SW480 (cell line): Measurements from ENCODE around the gene MRC1.

Experiments used
- DNase-seq: peaks from one replicate; pipeline ENCODE4 v3.0.0-alpha.2; 2016; ENCODE audit warnings: low spot score

Gene MRC1

GRCh38 chr10:17847585-17848296 is 38.6 kb downstream of the MRC1 start:
- DNase-seq, result peak; percentile 10

GRCh38 chr10:17848646-17849045 is 39.5 kb downstream of the MRC1 start:
- DNase-seq, result no peak

GRCh38 chr10:17850501-17850900 is 41.4 kb downstream of the MRC1 start:
- DNase-seq, result no peak

- DNase-seq, result no peak
These were observed 42.5 kb downstream of the MRC1 start for GRCh38 chr10:17851611-17852010.

- DNase-seq, result no peak
These were observed 45.0 kb downstream of the MRC1 start for GRCh38 chr10:17854044-17854652.

- DNase-seq, result no peak
These were observed 47.9 kb downstream of the MRC1 start for GRCh38 chr10:17857040-17857439.

- DNase-seq, result no peak
These were observed 50.5 kb downstream of the MRC1 start for GRCh38 chr10:17859492-17860156.

GRCh38 chr10:17861760-17862159 is 52.6 kb downstream of the MRC1 start:
- no peak for DNase-seq

GRCh38 chr10:17865351-17865750 is 56.2 kb downstream of the MRC1 start:
- no peak for DNase-seq

- no peak for DNase-seq
These were observed 57.2 kb downstream of the MRC1 start for GRCh38 chr10:17866346-17866745.

- no peak for DNase-seq
These were observed 57.9 kb downstream of the MRC1 start for GRCh38 chr10:17867056-17867455.

GRCh38 chr10:17871036-17871435 is 61.9 kb downstream of the MRC1 start:
- DNase-seq, result no peak

GRCh38 chr10:17872191-17873091 is 63.3 kb downstream of the MRC1 start:
- DNase-seq, result no peak

GRCh38 chr10:17873946-17874345 is 64.8 kb downstream of the MRC1 start:
- no peak for DNase-seq

- DNase-seq, result no peak
These were observed 68.0 kb downstream of the MRC1 start for GRCh38 chr10:17877121-17877520.

- no peak for DNase-seq
These were observed 69.7 kb downstream of the MRC1 start for GRCh38 chr10:17878896-17879295.

GRCh38 chr10:17880601-17881000 is 71.5 kb downstream of the MRC1 start:
- no peak for DNase-seq

- DNase-seq, result no peak
These were observed 73.4 kb downstream of the MRC1 start for GRCh38 chr10:17882557-17882956.

- no peak for DNase-seq
These were observed 74.5 kb downstream of the MRC1 start for GRCh38 chr10:17883621-17884020.

GRCh38 chr10:17888189-17888588 is 79.0 kb downstream of the MRC1 start:
- no peak for DNase-seq

- no peak for DNase-seq
These were observed 82.3 kb downstream of the MRC1 start for GRCh38 chr10:17891435-17891834.

GRCh38 chr10:17904564-17904963 is 95.4 kb downstream of the MRC1 start:
- DNase-seq, result no peak
